GM21786 (cell line): ENCODE data around the gene FAH.
A peak's percentile ranks its signal among the peaks of the same experiment; 100 is the strongest.
"Not testable (repeated sequence)": the region's sequence is repeated elsewhere in the genome, so short reads cannot be mapped to it uniquely, and the experiment has no call there.

ENCODE experiments used
- ATAC-seq: cut with Tn5 transposase; IDR thresholded peaks from one replicate; pipeline ENCODE4 v1.9.1; 2021; ENCODE audit not compliant: unreplicated experiment

Gene FAH

DNA sequence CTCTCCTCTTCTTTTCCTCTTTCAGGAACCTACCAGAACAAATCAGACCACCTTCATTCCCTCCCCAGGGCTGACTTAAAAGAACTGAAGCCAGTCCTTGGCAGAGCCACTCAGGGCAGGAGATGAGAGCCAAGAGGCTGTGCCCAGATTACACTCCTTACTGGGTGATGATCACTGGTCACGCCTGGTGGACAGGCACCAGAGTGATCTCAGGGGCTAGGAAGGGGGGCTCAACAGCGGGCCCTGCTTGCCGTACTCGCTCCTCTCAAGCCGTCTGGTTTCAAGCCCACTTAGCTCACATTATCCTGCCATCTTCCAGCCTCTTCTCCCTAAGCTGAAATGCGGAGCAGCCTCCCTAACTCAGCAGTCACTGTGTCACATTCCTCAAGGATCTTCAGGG, 1.7 kb upstream of the FAH start:
- no peak for ATAC-seq

DNA sequence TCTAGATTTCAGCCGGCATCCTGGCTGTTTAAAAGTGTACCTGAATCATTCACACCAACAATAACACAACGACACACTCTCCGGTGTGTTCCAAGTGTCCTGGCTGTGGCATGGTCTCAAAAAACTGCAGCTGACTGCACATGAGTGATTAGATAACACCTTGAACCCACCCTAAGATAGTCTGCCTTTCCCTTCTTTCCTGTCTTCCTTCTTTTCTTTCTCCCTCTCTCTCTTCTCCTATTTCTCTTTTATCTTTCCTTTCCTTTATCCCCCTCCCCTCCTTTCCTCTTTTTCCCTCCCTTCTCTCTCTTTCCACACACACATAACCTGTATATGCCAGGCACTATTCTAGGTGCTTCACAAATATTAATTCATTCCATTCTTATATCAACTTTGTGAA, 1.2 kb upstream of the FAH start:
- no peak for ATAC-seq

DNA sequence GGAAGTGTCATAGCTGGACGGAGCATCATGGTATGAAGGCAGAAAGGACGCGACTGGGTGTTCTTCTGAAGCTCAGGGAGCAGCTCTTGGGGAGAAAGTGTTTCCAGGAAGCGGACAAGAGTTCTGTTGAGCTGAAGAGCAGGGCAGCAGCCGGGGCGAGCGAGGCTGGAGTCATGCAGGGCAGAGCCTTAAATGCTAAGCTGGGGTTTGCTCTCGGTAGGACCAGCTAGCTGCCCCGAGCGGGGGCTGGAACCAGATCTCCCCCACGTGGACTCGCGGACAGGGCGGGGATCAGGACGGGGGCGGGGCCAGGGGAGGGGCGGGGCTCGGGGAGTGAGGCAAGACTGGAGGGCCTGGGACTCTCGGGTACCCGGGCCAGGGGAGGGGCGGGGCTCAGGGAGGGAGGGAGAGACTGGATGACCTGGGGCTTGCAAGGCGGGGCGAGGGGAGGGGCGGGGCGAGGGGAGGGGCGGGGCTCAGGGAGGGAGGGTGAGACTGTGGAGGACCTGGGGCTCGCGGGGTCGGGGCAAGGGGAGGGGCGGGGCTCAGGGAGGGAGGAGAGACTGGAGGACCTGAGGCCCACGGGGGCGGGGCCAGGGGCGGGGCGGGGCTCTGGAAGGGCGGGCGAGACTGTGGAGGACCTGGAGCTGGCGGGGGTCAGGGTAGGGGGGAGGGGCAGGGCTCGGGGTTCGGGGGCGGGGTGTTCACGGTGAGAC, 461 bp upstream of the FAH start:
- peak; percentile 36 for ATAC-seq

DNA sequence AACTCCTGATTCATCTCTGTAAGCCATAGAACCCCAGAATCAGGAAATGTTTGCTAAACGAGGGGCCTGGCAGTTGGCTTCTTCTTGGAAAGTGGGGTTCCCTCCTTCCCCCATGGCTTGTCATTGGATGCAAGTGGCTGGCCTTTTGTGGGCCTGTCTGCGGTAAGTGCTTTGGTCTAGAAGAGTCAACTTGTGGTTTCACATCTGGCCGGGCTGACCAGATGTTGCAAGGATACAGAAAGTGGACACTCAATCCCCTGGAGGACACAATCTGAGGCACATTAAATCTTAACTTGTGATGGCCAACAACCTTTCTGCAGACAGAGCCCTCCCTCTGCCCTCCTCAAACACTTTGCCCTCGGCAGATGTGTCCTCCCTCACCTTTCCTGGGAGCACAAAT, 1.1 kb downstream of the FAH start:
- no peak for ATAC-seq

DNA sequence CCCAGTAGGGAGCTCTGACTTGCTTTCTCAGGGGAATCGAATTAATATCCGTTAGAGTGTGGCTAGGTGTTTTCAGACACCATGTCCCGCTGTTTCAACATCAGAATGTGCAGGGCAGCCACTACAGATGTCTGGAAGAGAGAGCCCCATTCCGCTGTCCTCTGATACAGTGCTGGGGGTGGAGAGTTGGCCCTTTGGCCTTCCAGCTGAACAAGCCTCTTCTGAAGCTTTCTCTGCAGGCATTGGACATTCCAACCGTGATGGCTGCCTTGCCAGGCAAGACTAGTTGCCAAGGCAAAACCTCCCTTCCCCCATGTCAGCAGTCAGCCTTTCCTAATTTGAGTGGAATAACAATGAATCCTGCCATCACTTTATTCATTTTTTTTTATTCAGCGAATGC, 1.5 kb downstream of the FAH start:
- no peak for ATAC-seq

DNA sequence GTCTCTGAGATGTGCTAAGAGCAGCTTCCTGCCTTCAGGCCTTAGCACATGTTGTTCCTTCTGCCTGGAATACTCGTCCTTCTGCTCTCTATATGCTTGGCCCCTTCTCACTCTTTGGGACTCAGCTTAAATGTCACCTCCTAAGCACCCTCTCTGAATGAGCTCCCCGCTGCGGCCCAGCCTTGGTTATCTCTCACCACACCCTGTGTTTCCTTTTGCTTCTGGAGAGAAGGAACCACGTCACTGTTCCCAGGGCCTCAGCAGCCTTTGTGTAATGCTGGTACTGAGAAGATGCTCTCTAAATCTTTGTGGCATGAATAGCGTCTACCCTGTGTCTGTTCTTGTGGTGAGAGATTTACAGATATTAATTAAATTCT, 2.2 kb downstream of the FAH start:
- ATAC-seq = no peak

DNA sequence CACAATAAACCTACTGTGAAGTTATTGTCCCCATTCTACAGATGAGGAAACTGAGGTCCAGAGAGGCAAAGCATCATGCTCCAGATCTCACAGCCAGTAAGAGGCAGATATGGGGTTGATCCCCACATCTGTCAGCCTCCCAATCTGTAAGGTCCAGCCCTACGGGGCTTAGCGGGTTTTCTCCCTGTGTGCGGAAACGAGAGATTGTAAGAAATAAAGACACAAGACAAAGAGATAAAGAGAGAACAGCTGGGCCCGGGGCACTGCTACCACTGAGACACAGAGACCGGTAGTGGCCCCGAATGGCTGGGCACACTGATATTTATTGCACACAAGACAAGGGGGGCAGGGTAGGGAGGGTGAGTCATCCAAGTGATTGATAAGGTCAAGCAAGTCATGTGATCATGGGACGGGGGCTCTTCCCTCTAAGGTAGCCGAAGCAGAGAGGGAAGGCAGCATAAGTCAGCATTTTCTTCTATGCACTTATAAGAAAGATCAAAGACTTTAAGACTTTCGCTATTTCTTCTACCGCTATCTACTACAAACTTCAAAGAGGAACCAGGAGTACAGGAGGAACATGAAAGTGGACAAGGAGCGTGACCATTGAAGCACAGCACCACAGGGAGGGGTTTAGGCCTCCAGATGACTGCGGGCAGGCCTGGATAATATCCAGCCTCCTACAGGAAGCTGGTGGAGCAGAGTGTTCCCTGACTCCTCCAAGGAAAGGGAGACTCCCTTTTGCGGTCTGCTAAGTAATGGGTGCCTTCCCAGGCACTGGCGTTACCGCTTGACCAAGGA, 2.8 kb downstream of the FAH start:
- ATAC-seq = not testable (repeated sequence)

DNA sequence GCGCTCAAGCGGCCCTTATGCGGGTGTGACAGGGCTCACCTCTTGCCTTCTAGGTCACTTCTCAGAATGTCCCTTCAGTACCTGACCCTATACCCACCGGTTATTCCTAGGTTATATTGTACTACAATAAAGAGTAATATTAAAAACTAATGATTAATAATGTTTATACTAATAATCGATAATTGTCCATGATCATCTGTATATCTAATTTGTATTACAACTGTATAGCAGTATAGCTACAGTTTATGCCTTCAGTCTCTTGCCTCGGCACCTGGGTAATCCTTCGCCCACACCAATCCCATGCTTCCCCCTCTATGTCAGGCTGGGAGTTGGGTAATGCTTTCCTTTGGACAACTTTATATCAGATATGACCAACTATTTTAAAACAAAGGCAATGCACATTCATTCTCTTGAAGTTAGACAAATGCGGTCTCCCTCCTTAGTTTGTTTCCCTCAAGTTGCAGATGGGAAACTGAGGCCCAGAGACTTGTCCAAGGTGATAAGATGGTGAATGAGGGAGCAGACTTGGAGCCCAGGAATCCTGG, 3.4 kb downstream of the FAH start:
- ATAC-seq = no peak

DNA sequence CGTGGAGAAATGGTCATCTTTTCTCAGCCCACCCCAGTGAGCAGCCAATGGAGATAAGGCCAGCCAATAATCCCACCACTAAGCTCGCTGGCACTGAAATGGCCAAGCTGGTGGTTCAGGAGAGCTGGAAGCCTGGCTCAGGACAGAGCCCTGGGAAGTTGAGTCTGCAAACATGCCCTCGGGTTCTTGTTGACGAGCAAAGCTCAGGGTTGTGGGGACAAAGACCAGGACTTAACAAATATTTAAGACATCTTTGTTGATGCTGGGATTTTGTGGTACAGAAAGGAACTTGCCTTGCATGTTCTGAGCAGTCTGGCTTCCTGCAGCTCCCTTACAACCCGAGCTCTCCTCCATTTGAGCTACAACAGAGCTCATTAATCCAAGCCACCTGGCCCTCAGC, 4.4 kb downstream of the FAH start:
- ATAC-seq = no peak

DNA sequence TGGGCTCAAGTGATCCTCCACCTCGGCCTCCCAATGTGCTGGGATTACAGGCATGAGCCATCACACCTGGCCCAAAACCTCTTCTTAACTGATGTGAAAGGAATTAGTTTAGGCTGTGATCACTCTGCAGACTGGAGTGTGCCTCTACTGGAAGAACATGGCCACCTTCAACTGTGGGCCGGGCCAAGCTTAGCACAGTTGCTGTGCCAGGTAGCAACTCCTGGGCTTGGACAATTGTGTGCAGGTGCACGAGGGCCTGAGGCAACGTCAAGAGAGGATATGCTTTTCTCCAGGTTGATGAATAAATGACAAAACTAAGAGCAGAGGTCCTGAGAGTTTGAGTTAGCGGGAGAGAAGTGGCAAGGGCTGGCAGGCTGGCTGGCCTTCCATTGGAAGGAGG, 6.5 kb downstream of the FAH start:
- no peak for ATAC-seq

DNA sequence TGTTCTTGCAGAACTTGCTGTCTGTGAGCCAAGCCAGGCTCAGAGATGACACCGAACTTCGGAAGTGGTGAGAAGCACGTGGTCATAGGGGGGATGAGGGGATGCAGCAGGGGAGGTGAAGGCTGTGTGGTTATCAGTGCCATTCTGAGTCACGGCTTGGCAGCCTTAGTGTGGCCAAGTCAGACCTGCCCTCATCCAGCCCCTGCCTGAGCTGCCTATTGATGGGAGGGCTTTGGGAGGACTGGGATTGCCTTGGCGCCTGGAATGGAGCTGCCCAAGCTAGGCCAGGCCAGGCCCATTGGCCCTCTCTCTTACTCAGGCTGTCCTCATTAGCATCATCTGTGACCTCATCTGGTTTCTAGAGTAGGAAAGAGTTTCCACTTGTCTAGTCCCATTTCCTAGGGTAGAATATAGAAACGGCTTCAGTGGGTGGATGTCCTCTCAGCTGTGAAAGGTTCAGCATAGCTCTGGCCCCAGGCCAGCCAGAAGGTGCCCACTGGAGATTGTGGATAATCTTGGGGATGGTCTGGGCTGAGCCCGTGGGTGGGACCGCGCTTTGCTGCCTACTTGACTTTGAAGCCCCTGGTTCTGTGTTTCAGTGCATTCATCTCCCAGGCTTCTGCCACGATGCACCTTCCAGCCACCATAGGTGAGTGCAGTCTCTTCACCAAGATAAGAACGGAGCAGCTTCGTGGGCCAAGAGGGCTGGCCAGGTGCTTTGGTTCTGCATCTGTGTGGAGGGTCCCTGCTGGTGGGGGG, 7.2 kb downstream of the FAH start:
- no peak for ATAC-seq

DNA sequence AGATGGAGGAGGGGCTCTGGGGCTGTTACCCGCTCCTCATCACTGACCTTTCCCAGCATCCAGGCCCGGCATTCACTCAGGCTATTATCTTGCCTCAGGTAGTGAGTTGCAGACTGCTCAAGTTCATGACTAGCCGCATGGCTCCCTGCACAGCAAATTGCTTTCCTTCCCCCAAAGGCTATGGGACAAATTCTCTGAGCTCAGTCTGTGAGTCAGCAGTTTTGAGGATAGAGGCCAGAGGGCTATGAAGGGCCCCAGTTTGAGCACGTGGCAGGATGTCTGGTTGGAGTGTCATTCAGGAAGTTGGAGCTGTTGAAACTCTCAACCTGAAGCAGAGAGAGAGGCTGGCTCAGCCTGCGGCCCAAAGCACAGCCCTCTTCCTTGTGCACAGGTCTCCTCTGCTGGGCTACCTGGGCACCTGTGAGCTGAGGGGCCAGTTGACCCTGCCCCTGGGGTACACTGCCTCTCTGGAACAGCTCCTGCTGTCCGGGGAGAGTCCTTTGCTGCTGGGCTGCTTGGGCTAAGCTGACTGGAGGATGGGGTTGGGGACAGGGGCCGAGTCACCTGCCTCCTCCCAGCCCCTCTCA, 7.9 kb downstream of the FAH start:
- ATAC-seq = peak; percentile 90

DNA sequence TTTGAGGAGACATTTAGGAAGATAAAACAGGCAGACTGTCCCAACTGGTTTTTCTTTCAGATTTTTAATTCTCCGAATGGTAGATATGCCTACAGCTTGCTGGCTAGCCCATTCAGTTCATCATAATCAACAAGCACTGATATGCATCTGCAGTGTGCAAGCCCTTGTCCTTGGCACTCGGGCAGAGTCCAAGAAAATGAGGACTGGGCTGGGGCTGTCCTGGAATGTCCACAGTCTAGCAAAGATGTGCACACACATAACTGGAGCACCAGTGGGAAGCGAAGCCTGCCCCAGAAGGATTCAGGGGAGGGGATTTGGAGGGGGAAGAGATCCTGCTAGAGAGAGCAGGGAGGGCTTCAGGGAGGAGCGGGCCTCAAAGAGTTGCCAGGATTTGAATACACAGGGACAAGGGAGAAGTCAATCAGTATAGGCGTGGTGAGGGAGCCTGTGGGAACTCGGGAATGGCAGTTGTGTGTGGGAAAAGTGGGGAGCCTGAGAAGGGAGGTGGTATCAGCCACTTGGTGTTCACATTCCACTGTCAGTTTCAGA, 8.7 kb downstream of the FAH start:
- no peak for ATAC-seq

DNA sequence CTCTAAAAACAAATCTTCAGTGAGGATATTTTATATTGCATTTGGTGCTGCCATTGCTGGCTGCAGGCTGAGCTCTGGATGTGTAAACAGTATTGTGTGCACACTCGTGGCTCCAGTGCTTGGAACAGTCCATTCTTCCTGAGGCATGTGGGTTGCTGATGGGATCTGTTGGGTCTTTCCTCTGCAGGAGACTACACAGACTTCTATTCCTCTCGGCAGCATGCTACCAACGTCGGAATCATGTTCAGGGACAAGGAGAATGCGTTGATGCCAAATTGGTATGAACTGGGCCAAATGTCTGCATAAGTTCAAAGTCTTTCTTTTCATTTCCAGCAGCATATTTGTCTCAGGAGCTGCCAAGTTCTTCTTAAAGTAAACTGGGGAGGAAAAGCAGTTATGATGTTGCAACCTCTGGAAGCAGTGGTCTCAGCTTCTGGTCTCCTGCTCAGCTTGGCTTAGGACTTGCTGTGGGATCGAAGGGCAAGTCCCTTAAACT, 9.3 kb downstream of the FAH start:
- ATAC-seq = no peak

DNA sequence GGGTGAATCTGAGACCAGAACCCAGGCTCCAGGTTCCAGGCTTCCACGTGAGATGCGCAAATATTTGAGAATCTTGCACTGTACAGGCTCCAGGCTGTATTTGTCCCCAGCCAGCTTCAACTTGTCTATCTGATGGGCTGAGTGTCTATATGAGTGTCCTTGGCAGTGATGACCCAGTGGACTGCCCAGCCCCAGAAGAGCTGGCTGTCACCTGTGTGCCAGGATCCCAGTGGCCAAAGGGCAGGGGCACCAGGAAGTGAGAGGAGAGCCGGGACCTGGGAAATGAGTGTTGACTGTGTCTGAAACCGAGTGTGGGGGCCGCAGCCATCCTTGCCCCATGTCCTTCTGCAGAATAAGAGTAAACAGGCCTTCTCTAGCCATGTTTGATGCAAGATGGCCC, 10.4 kb downstream of the FAH start:
- no peak for ATAC-seq

DNA sequence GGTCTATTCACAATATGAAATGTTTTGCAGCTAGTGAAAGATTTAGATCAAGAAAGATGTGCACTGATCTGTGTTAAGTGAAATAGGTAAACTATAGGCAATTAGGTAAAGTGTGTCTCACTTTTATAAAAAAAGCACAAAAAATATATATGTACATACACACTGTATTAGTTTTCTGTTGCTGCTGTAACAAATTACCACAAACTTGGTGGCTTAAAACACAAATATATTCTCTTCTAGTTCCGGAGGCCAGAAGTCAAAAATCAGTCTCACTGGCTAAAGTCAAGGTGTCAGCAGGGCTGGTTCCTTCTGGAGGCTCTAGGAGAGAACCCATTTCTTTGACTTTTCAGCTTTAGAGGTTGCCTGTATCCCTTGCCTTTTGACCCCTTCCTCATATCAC, 11.1 kb downstream of the FAH start:
- no peak for ATAC-seq

DNA sequence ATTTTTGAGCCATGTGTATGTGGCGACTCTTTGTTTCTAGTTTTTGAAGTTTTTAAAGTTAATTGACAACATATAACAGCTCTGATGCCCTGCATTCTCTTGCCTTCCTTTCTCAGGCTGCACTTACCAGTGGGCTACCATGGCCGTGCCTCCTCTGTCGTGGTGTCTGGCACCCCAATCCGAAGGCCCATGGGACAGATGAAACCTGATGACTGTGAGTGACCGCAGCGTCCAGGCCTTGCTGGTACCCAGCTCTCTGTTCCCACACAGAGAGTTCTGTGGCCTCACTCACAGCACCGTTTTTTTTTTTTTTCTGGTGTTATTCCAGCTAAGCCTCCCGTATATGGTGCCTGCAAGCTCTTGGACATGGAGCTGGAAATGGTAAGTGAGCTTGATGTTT, 15.1 kb downstream of the FAH start:
- no peak for ATAC-seq

DNA sequence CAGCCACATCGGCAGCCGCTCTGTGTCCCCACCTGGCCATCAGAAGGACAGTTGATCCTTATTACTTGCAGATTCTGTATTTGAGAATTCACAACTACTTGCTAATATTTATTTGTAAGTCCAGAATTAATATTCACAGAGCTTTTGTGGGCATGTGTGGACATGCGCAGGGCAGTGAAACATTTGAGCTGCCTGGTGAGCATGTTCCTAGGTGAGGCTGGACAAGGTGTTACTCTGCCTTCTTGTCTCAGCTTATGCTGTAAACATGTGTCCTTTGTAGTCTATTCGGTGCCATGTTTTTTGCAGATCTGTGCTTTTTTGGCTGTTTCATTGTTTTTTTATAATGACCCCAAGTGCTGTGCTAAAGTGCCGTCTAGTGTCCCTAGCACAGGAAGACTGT, 15.6 kb downstream of the FAH start:
- ATAC-seq = no peak

DNA sequence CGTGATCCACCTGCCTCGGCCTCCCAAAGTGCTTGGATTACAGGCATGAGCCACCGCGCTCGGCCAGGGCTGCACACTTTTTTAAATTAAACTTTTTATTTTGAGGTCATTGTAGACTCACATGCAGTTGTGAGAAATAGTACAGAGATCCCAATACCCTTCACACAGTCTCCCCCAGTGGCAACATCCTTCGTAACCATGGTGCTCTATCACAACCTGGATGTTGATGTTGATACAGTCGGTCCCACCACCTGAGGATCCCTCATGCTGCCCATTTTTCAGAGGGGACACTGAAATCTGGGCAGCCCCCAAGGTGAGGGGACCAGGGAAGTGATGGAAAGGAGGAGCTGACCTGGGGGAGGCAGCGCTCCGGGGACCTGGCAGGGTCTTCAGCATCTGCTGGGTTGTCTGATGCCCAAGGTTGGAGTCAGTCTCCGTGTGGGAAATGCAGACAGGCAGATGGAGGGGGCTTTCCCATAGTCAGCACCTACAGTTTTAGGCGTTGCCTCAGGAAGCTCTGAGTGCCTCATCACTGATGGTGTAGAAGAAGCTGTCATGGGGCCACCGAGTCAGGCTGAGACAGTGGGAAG, 17.1 kb downstream of the FAH start:
- ATAC-seq = no peak

DNA sequence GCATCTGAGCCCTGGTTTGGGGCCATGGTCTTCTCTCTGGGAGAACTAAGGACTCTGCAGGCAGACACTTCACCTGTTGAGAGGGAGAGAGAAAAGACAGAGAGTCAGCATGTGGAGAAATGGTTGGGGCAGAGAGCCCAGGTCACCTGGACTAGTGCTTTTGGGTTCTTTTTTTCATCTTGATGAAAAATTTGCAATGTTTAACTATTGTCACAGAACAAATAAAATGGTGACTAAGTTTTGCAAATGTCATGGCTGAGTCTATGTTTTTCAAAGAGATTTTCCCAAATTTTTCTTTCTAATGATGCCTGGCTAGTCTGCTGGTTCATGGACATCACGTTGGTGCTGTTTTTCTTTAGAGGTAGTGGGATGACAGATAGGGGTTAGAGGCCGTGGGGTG, 17.8 kb downstream of the FAH start:
- ATAC-seq = no peak

DNA sequence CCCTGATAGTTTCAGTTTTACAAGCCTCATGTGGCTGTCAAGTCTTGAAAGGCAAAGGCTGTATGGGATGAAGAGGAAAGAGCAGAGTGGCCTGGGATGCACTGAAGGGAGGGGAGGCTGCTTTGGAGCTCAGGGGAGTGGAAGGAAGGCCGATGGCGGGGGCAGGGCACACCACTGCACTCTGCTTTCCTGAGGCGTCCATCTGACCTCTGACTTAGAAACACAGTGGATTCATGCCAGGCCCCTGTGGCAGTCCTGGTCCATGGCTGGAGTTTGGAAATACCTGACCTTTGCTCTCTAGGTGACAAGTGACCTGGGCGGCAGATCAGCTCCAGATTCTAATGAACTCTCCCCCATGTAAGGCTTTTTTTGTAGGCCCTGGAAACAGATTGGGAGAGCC, 19.0 kb downstream of the FAH start:
- no peak for ATAC-seq
